Measurements from ENCODE around the gene GINS3.

- no peak for TF ChIP-seq JUNB (IDR thresholded peaks at IDR 0.05; ENCODE audit: unreplicated experiment)
- TF ChIP-seq POLR2AphosphoS5 (IDR thresholded peaks at IDR 0.05; ENCODE audit: low read depth): no peak
- TF ChIP-seq CTCF (conservative IDR thresholded peaks at IDR 0.05; ENCODE audit: low read depth in 2 of 2): no peak
- no peak for TF ChIP-seq REST (IDR thresholded peaks at IDR 0.05; ENCODE audit: unreplicated experiment)
- TF ChIP-seq CREB1 (CRISPR knock-in tag; IDR thresholded peaks at IDR 0.05; ENCODE audit: low read depth): no peak
- TF ChIP-seq EZH2 (IDR thresholded peaks at IDR 0.05; ENCODE audit: low read depth, unreplicated experiment): no peak
These were observed 27.1 kb downstream of the GINS3 start for GRCh38 chr16:58419241-58419990.

Data from GM23338 (cell line).